Endodermal cell (in vitro differentiated cells): ENCODE measurements around the gene TIAM1. TPM values are rescaled to one million over a fixed set of nuclear protein-coding genes. Genes with fewer than 3 reads are reported as not detected.

Source experiments
- DNase-seq: peaks from one replicate; pipeline ENCODE4 v3.0.0-alpha.2; 2017
- H3K27ac ChIP-seq: 2 replicates; pipeline ENCODE4 v1.5.1; 2013; ENCODE audit warnings: mild to moderate bottlenecking, low read depth, low read length, moderate library complexity
- H3K27me3 ChIP-seq: 2 replicates; pipeline ENCODE4 v1.6.1; 2013; ENCODE audit warnings: mild to moderate bottlenecking, low read length, moderate library complexity; ENCODE audit not compliant: insufficient read depth, control insufficient read depth, poor library complexity, severe bottlenecking
- H3K36me3 ChIP-seq: 2 replicates; pipeline ENCODE4 v1.7.0; 2013; ENCODE audit warnings: mild to moderate bottlenecking, low read length, moderate library complexity; ENCODE audit not compliant: control insufficient read depth, insufficient read depth
- H3K4me1 ChIP-seq: one replicate; pipeline ENCODE4 v1.7.0; 2013; ENCODE audit warnings: low read length; ENCODE audit not compliant: control insufficient read depth, insufficient read depth
- H3K4me3 ChIP-seq: 2 replicates; pipeline ENCODE4 v1.5.1; 2013; ENCODE audit warnings: mild to moderate bottlenecking, low read length, moderate library complexity
- H3K9ac ChIP-seq: 2 replicates; pipeline ENCODE4 v1.6.1; 2013; ENCODE audit warnings: mild to moderate bottlenecking, low read length, moderate library complexity; ENCODE audit not compliant: poor library complexity, severe bottlenecking; ENCODE audit errors: extremely low read depth
- H3K9me3 ChIP-seq: 2 replicates; pipeline ENCODE4 v1.6.1; 2013; ENCODE audit warnings: mild to moderate bottlenecking, low read length, moderate library complexity; ENCODE audit not compliant: control insufficient read depth
- H3K27ac Mint-ChIP-seq: 2 replicates; pipeline ENCODE4 v1.8.0; 2020; ENCODE audit warnings: mixed read lengths
- H3K27me3 Mint-ChIP-seq: 2 replicates; pipeline ENCODE4 v1.8.0; 2021; ENCODE audit warnings: mild to moderate bottlenecking, mixed read lengths; ENCODE audit not compliant: insufficient read depth
- H3K36me3 Mint-ChIP-seq: 2 replicates; pipeline ENCODE4 v1.8.0; 2020; ENCODE audit warnings: low read depth, mixed read lengths
- H3K4me1 Mint-ChIP-seq: 2 replicates; pipeline ENCODE4 v1.8.0; 2020; ENCODE audit warnings: mixed read lengths
- H3K4me3 Mint-ChIP-seq: 2 replicates; pipeline ENCODE4 v1.8.0; 2020; ENCODE audit warnings: mild to moderate bottlenecking, moderate library complexity, mixed read lengths
- H3K9me3 Mint-ChIP-seq: 2 replicates; pipeline ENCODE4 v1.8.0; 2020; ENCODE audit warnings: mild to moderate bottlenecking, mixed read lengths
- CTCF ChIP-seq: fragments of 200-600 bp; sonication (generic); conservative IDR thresholded peaks from 2 replicates; pipeline ENCODE4 v1.5.0; 2021; ENCODE audit warnings: antibody characterized with exemption, mild to moderate bottlenecking
- WGBS, 2 experiments: methylation state at CpG; one replicate each; pipeline versions ENCODE4 v1.1.5 to v1.1.7; 2013; ENCODE audit warnings: missing lambda C conversion rate in 2 of 2, mixed read lengths in 1 of 2; ENCODE audit not compliant: insufficient coverage in 1 of 2, insufficient read length in 1 of 2; 5-methylcytosine and 5-hydroxymethylcytosine counted together
- total RNA-seq, 2 donors: library from RNA; stranded (reverse); fragmentation: NEBNext Ultra II Directional in 1 of 2; extraction: Animal tissue kit (Norgen Biotek cat#: 25700) in 1 of 2; gene quantifications; 2 replicates in 1 of 2; 3 replicates in 1 of 2; pipeline ENCODE4 v1.2.1, GENCODE V29; 2021

The TIAM1 gene
- total RNA-seq, 2 donors from 2014 or later: 29.4 to 33.3 TPM

- Mint-ChIP-seq H3K27ac (no peak overlapping the region), H3K9me3 (no peaks in the 10 kb centered on the region), H3K27me3 (no peaks in the 10 kb centered on the region), H3K36me3 (peaks cover 12% of the 10 kb centered on the region), H3K4me1 (peaks cover 32% of the 10 kb centered on the region), H3K4me3 (no peak overlapping the region)
- DNase-seq: no peak
- 79 to 83% methylated on average over 2 to 3 of the region's 3 CpGs for WGBS, 2 experiments
- Histone ChIP-seq H3K4me3 (no peak overlapping the region), H3K9ac (no peak overlapping the region), H3K27me3 (no peaks in the 10 kb centered on the region), H3K36me3 (no peaks in the 10 kb centered on the region), H3K4me1 (peaks cover 7% of the 10 kb centered on the region), H3K27ac (no peak overlapping the region), H3K9me3 (no peaks in the 10 kb centered on the region)
- no peak for TF ChIP-seq CTCF
These were observed 90.4 kb downstream of the TIAM1 start for GRCh38 chr21:31253684-31254083.

GRCh38 chr21:31252611-31253010 lies 91.5 kb downstream of the TIAM1 start:
- no peaks in the 10 kb centered on the region for H3K27me3 ChIP-seq
- peaks cover 7% of the 10 kb centered on the region for H3K4me1 ChIP-seq
- peaks cover 31% of the 10 kb centered on the region for H3K4me1 Mint-ChIP-seq
- DNase-seq: no peak
- no peak for TF ChIP-seq CTCF
- no peaks in the 10 kb centered on the region for H3K9me3 ChIP-seq
- no peak overlapping the region for H3K9ac ChIP-seq
- no peak overlapping the region for H3K4me3 ChIP-seq
- no peaks in the 10 kb centered on the region for H3K9me3 Mint-ChIP-seq
- no peak overlapping the region for H3K27ac Mint-ChIP-seq
- H3K36me3 ChIP-seq: no peaks in the 10 kb centered on the region
- H3K27me3 Mint-ChIP-seq: no peaks in the 10 kb centered on the region
- 75 to 81% methylated on average over 4 to 5 of the region's 6 CpGs for WGBS, 2 experiments
- H3K36me3 Mint-ChIP-seq: peaks cover 16% of the 10 kb centered on the region
- H3K27ac ChIP-seq: peak overlapping the region; percentile 40
- no peak overlapping the region for H3K4me3 Mint-ChIP-seq

- H3K27ac ChIP-seq: no peak overlapping the region
- no peaks in the 10 kb centered on the region for H3K27me3 Mint-ChIP-seq
- H3K36me3 ChIP-seq: no peaks in the 10 kb centered on the region
- peaks cover 31% of the 10 kb centered on the region for H3K4me1 Mint-ChIP-seq
- H3K9ac ChIP-seq: no peak overlapping the region
- H3K4me3 ChIP-seq: no peak overlapping the region
- H3K9me3 ChIP-seq: no peaks in the 10 kb centered on the region
- H3K27me3 ChIP-seq: no peaks in the 10 kb centered on the region
- 92 to 96% methylated on average over 13 to 14 of the region's 14 CpGs for WGBS, 2 experiments
- TF ChIP-seq CTCF: no peak
- no peak for DNase-seq
- no peaks in the 10 kb centered on the region for H3K9me3 Mint-ChIP-seq
- H3K36me3 Mint-ChIP-seq: peaks cover 16% of the 10 kb centered on the region
- no peak overlapping the region for H3K4me3 Mint-ChIP-seq
- no peak overlapping the region for H3K27ac Mint-ChIP-seq
- H3K4me1 ChIP-seq: peaks cover 7% of the 10 kb centered on the region
These were observed 92.0 kb downstream of the TIAM1 start for GRCh38 chr21:31252091-31252490.
